ENCODE results near the gene COL18A1.

DNA sequence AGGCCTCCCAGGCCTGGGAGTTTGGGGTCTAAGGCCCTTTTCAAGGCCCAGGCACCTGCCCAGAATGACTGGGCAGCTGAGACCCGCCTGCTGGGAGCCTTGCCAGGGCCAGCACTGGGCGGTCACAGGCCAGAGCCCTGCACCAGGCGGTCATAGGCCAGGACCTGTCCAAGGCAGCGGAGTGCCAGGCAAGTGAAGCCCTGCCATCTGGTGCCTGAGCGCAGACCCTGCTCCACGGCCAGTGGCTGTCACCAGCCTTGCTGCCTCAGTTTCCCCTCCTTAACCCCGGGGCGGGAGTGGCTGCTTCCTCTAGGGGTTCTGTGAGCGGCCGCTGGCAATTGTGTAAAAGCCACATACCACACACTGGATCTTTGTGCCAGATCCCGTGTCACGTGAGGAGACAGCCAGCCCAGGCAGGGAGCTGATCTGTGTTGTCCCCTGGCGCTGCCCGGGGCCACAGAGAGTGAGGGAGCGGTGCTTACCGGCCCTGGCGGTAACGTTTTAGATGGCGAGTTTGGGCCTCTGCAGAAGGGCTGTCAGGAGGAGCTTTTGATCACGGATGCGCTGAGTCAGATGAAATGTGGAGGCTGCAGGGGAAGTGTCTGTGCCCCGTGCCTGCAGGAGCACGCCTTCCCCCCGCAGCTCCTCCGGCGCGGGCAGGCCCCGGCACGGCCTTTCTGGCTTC is 4.6 kb downstream of the COL18A1 start:
- no peak for TF ChIP-seq CTCF (IDR thresholded peaks at IDR 0.05)
- no peak for TF ChIP-seq KDM5A (IDR thresholded peaks at IDR 0.05)
- TF ChIP-seq RAD21 (conservative IDR thresholded peaks at IDR 0.05 in 1 of 2, IDR thresholded peaks at IDR 0.05 in 1 of 2), result no peak

All from A549 (cell line).